NCI-H82 treated with DMSO at 0.1 percent for 48 hours (cell line): ENCODE measurements around the gene UACA.
"Not testable (repeated sequence)": the region's sequence is repeated elsewhere in the genome, so short reads cannot be mapped to it uniquely, and the experiment has no call there.

Source experiments
- DNase-seq: peaks from one replicate; lab custom pipeline; 2025; ENCODE audit not compliant: unreplicated experiment; lab: John Stamatoyannopoulos, UW

UACA gene

GRCh38 chr15:70753101-70753829 is 10.1 kb downstream of the UACA start:
- DNase-seq, result no peak

- DNase-seq, result no peak
Observed at GRCh38 chr15:70752193-70752635, 11.1 kb downstream of the UACA start.

GRCh38 chr15:70750203-70750869 is 13.0 kb downstream of the UACA start:
- no peak for DNase-seq

- no peak for DNase-seq
Observed at GRCh38 chr15:70748281-70748747, 15.0 kb downstream of the UACA start.

GRCh38 chr15:70746598-70746997 is 16.8 kb downstream of the UACA start:
- DNase-seq, result not testable (repeated sequence)

GRCh38 chr15:70742928-70743327 is 20.4 kb downstream of the UACA start:
- DNase-seq, result no peak

- no peak for DNase-seq
Observed at GRCh38 chr15:70741677-70742293, 21.6 kb downstream of the UACA start.

GRCh38 chr15:70741107-70741531 is 22.2 kb downstream of the UACA start:
- no peak for DNase-seq

- not testable (repeated sequence) for DNase-seq
Observed at GRCh38 chr15:70735040-70735439, 28.3 kb downstream of the UACA start.

GRCh38 chr15:70729164-70729563 is 34.2 kb downstream of the UACA start:
- no peak for DNase-seq

GRCh38 chr15:70726753-70727152 is 36.6 kb downstream of the UACA start:
- no peak for DNase-seq

- DNase-seq, result no peak
Observed at GRCh38 chr15:70723927-70724326, 39.4 kb downstream of the UACA start.

- DNase-seq, result no peak
Observed at GRCh38 chr15:70723122-70723422, 40.3 kb downstream of the UACA start.

- DNase-seq, result peak; percentile 36
Observed at GRCh38 chr15:70722266-70723121, 40.9 kb downstream of the UACA start.

- no peak for DNase-seq
Observed at GRCh38 chr15:70720228-70721016, 42.9 kb downstream of the UACA start.

- no peak for DNase-seq
Observed at GRCh38 chr15:70717237-70717793, 46.0 kb downstream of the UACA start.

GRCh38 chr15:70715840-70716485 is 47.4 kb downstream of the UACA start:
- no peak for DNase-seq

GRCh38 chr15:70714565-70714964 is 48.8 kb downstream of the UACA start:
- DNase-seq, result no peak

- DNase-seq, result no peak
Observed at GRCh38 chr15:70714015-70714414, 49.3 kb downstream of the UACA start.

- DNase-seq, result no peak
Observed at GRCh38 chr15:70712271-70712670, 51.1 kb downstream of the UACA start.
